HG03342 (cell line): ENCODE results near the gene GPR148.

Experiments
- ATAC-seq: cut with Tn5 transposase; IDR thresholded peaks from one replicate; pipeline ENCODE4 v1.9.1; 2021; ENCODE audit warnings: mild to moderate bottlenecking, moderate library complexity; ENCODE audit not compliant: unreplicated experiment

The GPR148 gene

DNA sequence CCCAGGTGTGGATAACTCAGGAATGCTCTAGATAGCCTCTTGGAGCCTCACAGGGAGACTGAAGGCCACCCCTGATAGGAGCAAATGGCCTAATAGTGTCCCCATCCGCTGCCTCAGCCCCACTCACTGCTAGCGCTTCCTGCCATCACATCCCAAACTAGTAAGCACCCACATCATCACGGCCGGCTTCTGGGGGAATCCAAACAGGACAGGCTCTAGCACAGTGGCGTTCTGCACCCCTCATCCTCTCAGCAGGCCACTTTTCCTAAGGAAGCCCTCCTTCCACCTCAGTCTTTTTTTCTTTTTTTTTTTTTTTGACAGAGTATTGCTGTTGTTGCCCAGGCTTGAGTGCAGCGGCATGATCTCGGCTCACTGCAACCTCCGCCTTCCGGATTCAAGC lies 20.2 kb downstream of the GPR148 start:
- no peak for ATAC-seq

DNA sequence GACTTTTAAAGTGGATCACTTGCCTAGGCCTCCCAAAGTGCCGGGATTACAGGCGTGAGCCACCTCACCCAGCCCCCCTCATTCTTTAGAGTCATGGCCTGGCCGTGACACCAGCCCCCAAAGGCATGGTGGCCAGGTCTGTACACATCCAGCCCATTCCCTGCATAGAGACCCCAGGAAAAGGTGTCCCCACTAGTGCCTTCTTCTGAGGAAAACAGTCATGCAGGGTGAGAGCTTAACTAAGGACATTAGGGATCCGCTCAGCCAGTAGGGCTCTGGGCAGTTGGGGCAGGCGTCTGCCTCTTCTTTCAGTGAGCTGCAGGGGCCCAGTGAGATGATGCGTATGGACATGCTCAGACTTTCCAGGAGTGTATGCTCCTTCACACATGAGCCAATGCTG lies 20.8 kb downstream of the GPR148 start:
- ATAC-seq: no peak

DNA sequence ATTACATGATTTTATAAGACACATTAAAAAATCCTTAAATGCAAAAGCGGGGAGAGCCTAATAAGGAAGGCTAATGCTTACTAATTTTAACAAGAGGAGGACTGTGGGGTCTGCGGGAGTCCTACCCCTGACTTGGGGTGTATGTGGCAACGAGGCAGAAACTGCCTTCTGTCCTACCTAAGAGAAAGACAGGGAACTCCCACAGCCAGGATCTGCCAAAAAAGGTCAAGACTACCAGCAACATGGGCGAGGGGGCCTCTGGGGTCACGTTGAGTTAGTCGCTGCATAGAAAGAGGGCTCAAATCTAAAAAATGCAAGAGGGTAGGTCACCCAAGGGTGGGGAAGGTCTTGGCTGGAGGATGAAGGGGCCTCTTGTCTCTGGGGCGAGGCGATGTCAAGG lies 25.9 kb downstream of the GPR148 start:
- ATAC-seq: no peak

DNA sequence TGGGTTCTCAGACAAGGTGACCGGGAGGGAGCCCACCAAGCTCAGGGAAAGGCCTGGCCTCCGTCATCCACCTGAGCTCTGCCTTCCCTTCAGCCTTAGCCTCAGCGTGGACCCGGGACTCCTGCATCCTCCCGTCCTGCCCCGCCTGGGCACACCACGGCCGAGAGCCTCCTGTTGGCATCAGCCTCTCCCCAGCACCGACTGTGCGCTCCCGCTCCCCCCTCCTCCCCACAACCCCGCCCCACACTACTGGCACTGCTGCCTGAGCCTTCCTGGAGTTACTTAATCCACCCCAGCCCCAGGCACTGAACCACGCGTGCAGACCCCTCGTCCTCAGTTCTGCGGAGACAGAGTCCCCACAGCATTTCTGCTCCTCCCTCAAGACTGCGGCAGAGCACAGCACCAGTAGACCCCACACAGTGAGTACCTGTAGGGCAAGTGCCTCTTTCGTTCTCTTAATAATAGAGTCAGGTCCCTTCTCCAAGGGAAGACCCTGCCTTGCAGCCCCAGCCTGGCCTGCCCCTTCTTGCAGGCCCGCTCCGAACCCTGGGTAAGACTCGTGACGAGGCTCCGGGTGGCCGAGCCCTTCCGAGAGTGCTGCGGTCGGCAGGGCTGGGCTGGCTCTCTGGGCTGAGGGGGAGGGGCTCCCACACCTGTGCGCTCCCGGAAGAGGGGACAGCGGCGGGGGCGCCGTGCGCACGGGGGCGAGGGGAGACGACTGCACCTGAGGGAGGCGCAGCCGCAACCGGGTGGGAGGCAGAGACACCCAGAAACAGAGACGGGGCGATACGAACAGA lies 26.6 kb downstream of the GPR148 start, which contains the start of gene AMER3:
Gene AMER3, plus strand, starts transcription at position 285 of the 797 bp plus-strand sequence. CDS start 6,533 bp downstream, outside the sequence.
- no peak for ATAC-seq

DNA sequence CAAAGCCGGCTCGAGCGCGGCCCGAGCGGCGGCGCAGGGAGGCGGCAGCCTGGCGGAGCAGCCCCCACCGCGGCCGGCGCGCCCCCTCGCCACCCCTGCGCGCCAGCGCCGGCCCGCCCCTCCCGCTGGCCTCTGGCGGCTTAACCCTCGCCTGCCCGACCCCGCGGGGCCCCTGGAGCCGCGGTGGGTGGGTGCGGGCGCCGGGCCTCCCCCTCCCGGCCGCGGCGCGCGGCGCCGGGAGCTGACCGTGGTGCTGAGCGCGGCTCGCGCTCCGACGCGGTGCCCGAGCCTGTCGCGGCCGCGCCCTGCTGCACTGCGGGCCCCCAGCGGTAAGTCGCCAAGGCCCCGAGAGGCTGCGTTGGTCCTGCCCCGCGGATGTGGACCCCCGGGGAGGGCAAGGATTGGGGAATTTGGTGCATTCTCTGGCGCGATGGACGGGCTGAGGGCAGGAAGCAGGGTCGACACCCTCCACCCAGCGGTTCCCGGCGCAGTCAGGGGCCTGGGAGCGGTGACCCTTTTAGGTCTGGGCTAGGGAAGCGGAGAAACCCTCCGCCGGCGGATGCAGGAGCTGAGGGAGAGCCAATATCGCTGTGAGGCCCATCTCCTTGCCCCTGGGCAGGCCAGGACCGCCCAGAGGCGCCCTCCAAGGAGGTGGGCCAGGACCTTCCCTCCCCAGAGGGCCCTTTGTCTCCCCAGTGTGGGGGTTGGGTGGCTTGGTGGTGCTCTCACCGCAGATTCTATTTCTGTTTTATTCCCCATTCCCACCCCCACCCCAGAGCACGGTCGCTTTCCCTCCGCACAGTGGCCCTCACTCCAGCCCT lies 27.4 kb downstream of the GPR148 start:
- no peak for ATAC-seq

DNA sequence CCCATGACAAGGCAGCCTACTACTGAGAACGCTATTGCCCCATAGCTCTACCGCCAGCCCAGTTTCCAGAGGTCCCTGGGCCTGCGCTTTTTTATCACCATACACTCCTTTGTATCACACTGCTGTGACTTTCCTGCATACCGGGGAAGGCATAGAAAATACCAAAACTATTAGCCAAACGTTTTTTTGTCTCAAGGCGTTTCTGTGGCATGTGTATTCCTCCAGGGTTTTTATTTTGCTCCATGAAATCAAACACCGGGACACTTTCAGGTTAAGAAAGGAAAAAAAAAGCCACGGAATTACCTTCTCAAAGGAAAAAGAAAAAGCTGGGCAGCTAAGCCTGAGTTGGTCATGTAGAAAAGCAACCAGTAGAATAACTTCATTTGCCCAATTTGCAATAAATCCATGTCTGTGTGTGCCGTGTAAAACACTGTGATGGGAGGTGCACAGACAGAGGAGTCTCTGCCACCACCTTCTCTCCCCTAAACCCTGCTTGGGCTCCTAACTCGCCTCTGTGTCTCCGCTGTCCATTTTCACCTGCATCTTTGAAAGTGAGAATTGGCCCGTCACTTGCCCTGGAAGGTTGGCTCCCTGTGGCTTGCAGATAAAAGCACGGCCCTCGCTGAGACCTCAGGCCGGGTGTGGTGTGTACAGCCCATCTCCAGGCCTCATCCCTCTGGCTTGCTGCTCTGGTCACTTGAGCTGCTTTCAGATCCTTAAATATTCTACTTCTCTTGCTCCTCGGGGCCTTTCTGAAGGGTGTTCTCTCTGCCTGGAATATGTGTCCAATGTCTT lies 28.2 kb downstream of the GPR148 start:
- no peak for ATAC-seq

DNA sequence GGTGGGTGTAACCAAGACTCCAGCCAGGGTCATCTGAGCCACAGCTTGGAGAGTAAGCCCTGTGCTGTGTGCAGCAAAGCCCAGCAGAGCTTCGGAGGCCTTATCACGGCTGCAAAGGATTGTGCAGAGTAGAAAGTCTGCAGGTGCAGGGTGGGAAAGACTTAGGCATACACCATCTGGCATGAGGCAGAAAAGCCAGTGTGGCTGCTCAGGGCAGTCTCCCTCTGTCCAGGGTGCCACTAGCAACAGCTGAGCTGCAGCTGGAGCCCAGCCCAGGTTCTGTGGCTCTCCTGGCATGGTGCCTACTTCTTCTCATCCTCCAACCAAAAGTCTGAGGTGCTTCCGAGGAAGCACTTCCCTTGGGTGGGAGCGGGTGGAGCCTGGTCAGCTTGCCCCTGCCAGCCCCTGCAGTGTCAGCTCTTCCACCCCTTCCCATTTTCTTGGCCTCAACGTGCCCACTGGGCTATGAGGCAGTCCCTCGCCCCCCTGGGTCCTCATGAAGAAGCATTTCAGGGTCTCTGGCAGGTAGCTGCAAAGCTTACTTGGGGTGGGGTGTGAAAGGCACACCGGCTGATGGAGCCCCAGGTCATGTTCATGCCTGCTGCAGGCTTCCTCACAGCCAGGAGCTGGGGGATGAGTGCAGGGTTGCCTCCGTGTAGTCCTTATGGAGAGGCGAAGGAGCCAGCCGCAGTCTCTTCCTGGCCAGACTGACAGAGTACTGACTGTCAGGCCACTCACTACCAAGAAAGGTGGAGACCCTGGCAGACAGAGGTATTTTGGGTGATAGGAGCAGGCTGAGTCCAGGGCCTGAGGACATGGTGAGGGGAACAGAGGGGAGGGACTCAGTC lies 31.3 kb downstream of the GPR148 start:
- no peak for ATAC-seq

DNA sequence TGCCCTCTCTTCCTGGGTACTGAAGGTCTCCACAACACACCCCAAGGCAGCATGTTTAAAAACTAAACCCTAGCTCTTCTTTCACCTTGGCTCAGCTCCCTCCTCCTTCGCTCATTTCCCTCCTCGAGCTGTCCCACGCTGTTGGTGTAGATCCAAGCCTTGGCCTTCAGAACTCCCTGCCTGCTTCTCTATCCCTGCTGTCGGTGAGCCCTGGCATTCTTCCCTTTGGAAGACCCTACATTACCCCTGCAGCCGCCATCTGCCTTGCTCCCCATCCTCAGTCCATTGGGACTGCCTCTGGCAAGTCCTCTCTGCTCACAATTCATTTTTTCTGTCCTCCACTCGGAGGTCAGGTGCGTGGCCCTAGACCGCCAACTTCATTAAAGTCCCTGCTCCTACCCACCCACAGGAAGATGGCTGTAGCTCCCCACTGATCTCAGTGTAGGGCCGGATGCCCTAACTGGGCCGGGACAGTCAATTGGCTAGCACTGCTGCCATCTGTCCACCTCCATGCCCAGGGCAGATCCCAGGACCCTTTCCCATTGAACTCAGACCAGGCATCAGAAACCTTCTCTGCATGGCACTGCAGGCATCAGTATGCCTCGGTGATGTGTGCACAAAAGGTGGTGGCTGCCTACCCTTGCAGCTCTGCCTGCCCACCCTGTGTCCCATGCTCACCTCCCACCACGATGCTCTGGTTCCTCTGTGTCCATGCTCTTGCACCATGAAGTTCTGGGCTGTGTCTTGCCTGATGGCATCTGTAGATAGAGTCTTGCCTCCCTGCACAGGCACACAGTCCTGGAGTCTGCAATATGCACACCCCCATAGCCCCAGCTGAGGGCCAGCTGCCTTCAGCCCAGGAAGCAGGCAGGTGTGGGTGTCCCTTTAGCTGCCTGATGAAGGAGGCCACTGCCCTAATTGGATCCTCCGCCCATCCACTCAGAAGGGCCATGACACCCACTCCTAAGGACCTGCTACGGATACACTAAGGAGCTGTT lies 32.2 kb downstream of the GPR148 start:
- ATAC-seq: no peak

DNA sequence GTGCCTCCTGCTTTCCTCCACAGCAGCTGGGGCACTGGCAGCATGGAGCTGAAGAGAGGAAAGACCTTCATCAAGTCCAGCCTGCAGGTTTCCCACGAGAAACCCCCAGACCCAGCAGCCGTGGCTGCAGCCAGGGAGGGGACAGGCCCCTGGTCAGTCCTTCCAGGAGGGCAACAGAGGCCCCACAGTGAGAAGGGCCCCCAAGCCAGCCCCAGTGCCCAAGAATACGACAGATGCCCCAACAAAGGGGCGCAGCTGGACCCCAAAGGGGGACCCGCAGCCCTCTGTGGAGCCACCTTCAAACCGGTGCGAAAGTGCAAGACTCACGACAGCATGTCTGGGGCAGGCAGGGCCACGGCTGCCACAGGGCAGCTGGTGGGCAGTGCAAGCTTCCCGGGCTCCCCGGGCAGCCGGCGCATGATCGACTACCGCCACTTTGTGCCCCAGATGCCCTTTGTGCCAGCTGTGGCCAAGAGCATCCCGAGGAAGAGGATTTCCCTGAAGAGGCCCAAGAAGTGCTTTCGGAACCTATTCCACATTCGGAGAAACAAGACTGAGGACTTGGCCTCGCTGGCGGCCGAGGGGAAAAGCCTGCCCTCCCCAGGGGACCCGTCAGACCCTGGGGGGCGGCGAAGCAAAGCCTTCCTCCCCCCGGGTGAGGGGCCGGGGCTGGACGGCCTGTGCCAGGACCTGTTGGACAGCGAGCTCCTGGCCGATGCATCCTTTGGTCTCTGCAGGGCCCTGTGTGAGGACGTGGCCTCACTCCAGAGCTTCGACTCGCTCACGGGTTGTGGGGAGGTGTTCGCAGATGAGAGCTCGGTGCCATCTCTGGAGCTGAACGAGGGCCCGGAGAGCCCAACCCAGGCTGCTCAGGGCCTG lies 33.4 kb downstream of the GPR148 start:
- no peak for ATAC-seq

DNA sequence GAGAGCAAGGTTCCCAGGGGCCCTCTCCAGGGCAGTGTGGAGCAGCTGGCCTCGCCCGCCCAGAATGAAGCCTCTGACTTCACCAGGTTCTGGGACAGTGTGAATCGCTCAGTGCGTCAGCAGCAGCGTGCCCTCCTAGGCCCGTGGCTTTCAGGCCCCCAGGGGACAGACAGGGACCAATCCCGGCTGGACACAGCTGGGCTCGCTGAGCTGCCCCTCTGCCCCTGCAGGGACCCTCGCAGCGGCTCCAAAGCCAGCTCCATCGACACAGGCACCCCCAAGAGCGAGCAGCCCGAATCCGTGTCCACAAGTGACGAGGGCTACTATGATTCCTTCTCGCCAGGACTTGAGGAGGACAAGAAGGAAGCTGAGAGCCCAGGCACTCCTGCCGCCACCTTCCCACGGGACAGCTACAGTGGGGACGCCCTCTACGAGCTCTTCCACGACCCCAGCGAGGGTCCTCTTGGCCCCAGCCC lies 34.1 kb downstream of the GPR148 start:
- ATAC-seq: no peak

DNA sequence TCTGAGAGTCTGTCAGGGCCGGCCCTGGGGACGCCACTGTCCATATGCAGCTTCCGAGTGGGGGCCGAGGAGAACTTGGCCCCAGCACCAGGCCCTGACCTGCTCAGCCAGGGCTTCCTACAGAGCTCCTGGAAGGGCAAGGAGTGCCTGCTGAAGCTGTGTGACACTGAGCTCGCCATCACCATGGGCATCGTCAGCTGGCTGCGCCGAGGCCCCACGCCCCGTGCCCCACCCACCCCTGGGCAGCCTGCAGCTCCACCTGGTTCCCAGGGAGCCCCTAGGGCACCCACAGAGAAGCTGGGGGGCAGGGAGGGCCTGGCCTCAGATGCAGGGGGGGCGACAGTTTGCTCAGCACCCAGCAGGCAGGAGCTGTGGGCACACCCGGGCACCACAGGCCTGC lies 34.5 kb downstream of the GPR148 start:
- ATAC-seq: no peak

DNA sequence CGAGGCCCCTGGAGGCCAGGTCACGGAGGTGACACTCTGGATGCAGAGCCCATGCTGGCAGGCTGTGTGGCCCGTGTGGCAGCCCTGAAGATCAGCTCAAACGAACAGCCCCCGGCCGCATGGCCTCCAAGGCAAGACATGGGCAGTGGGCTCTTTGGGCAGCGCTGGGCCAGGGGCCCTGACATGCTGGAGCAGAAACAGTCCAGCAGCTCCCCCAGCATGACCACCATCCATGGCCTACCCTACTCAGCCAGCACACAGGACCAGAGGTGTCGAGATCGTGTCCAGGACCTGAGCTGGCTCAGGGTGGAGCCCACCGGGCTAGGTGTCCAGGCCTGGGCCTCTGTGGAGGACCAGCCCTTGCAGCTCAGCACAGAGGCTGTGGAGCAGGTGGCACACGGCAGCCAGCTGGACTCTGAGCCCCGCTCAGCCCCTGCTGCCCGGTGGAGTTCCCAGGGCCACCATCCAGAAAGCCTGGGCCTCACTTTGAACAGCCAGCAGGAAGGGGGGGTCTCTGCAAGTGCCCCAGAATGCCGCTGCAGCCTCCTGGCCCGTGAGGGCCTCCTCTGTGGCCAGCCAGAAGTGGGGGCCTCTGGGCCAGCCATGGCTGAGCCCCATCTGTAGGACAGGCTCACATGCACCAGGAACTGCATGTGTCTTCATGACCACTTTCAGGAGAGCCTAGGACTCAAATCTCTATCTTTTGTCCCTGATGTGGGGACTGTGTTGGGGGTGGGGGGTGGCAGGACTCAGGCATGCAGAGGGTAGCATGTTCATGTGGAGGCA lies 35.4 kb downstream of the GPR148 start:
- ATAC-seq: no peak

DNA sequence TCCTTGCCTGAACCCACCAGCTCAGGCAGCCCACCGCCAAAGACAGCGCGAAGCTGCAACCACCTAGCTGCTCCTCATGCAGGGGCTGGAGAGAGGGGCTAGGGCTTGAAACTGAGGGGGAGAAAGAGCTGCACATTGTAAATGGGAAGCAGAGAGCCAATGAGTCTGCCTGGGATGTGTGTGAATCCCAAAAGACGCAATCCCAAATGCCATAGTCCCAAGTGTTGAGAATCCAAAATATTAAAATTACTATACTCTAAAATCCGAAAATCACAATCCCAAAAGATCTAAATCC lies 35.9 kb downstream of the GPR148 start:
- no peak for ATAC-seq

DNA sequence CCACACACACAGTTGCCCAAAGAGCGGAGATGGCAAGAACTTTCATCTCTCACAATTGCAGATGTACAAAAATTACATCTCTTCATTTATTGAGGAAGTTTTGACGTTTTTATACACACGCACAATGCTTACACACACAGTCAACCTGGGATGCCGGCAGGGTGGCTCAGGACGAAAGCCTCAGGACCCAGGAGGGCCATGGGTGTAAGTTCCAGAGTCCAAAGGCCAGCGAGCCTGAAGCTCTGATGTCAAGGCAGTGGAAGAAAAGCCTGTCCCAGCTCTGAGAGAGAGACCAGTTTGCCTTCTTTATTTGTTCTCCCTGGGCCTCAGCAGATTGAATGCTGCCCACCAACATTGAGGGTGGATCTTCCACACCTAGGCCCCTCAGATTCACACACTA lies 36.6 kb downstream of the GPR148 start:
- ATAC-seq: no peak

DNA sequence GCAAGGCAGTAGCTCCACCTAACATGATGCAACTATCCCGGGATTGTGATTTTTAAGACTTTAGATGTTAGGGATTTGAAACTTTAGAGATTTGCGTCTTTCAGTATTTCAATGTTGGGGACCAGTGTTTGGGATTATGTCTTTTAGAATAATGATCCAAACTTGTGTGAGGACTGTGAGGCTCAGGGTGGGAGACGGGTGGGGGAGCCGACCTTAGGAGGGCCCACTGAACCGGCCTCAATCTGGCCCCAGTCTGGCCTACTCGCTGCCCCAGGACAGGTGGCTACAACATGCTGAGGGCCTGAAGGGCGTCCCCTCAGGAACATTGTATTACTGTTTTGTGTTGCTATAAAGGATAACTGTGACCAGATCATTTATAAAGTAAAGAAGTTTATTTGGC lies 37.2 kb downstream of the GPR148 start:
- ATAC-seq: no peak

DNA sequence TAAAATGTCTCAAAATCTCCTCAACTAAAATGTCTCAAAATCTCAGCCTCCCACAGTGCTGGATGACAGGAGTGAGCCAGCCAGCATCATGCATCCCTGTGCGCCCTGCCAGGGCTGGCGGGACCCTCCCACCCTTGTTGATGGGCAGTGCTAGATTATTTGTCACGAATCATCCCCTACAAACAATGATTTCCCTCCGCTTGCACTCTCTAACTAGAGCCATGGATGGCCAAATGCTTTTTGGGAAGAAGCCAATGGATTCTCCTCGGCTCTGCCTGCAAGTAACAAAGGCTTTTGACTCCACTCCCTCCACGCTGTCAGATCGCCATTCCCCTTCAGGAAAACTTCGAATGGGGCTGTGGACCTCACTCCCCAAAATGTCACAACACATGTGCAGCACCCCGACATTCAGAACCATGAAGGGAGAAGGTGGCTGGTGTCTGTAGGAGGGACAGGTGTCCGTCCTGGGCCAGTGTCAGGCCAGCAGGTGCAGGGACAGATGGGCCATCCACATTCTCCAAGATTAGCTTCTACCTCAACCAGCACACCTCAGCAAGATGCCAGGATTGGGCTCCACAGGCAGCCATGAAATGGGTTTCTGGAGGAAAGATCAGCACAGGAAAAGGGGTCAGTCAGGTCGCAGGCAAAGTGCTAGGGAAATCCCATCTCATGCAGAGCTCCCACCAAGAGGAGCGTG lies 38.0 kb downstream of the GPR148 start:
- ATAC-seq: no peak

DNA sequence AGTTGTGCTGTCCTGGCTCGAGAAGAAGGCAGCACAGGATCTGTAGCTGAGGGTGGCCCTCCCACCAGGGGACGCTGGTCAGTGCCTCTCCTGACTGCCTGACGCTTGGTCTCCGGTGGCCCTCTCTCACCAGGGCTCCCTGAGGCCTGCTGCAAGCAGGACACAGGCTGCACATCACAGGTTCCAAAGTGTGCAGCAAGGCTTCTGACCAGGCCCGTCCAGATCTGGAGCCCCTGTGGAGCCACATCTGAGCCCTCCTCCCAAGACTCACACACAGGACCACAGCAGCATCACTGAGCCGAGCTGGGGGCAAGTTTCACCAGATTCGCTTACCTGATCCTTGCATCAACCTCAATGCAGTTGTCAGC lies 38.5 kb downstream of the GPR148 start:
- no peak for ATAC-seq
